Activated CD8-positive, alpha-beta memory T cell treated with anti-CD3 and anti-CD28 coated beads, Interleukin-2, amount 50 U/mL, for 4 hours (primary cell): ENCODE data around the gene DHCR7.
A peak's percentile ranks its signal among the peaks of the same experiment; 100 is the strongest.

ENCODE experiments used
- DNase-seq: peaks from one replicate; pipeline ENCODE4 v3.0.0-alpha.2; 2020

The DHCR7 gene

DNA sequence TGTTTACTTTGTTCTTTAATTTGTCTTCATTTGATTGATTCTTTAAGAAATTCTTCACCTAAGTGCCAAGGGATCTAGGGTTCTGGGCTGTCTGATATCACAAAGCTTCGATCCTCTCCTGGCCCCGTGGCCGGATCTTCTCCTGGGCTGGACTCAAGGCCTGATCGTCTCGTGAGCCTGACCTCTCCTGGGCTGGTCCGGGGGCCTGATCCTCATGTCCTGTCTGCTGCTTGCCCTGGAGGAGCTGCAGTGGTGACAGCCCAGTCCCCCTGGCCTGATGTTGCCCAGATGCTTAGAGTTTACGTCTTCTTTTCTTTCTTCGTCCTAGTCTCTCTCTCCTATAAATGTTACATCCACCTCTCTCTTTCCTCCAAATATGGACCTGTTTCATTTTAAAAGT lies 8.1 kb upstream of the DHCR7 start:
- no peak for DNase-seq

- peak; percentile 41 for DNase-seq
Observed at GRCh38 chr11:71454470-71455113, 6.4 kb upstream of the DHCR7 start.

- no peak for DNase-seq
Observed at GRCh38 chr11:71453918-71454304, 5.7 kb upstream of the DHCR7 start.

DNA sequence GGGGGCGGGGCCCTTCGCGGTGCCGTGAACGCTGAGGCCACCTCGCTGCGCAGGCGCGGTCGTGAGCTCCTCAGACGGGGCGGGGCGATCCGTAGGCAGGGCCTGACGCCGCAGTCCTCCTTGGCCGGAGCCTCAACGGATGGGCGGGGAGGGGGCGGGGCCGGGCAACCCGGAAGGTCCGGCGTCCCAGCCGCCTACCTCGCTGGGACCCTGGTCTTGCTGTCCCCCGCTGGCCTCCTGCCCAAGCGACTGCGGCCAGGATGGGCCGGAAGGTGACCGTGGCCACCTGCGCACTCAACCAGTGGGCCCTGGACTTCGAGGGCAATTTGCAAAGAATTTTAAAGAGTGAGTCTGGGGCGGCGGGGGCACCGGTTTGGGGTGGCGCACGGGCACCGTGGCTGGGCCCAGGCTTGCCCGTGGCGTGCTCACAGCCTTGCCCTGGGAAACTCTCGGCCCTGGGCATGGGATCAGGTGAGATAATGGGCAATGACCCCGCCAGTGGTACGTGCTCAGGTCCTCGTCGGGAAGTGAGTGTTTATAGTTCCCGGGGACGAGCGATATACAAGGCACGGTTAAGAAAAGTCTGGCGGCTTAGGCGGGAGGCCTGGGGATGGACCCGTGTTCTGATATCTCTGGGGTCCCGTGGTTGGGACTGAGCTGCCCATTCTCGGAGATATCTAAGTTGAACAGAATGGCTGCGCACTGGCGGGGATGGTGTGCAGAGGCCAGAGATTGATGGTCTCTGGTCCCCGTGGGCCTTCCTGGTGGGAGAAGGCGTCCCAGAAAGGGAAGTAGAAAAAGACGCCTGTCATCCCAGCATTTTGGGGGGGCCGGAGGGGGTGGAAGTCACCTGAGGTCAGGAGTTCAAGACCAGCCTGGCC lies 5.1 kb upstream of the DHCR7 start, which contains the start of gene NADSYN1:
Gene NADSYN1, plus strand, starts transcription at position 167 of the 881 bp plus-strand sequence. Its CDS starts 94 bp downstream, at position 261.
- peak; percentile 93 for DNase-seq

DNA sequence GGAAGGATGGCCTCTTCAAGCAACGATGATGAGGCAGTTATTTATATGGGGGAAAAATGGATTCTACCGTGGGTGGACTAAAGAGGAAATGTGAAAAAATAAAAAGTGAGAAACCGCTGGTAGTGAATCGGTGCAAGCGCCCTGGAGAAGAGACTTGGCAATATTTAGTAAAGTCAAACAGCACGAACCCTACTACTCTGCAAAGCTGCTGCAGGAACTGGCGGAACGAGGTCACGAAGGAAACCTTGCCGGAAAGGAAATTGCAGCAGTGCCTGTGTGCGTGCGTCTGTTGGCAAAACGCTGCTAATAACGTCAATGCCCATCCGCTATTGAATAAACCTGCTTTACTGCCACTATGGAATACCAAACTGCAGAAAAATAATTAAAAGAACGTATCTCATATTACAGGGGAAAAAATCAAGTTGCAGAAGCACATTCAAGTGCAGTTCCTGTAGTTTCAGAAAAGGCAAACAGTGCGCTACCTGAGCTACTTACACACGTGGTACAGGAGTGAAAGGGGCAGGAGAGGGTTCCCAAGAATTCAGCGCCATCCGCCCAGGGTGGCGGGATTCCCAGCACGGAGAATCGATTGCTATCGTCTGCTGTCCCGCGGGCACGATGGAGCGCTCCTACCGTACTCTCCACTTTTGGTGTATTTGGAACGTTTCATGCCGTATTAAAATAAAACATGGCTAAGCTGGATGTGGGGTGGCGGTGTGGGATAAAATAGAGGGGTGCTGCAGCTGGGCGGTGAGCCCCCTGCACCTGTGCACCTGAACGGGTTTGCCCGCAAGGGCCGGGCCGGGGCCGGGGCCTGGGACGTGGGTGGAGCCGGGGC lies 4.2 kb upstream of the DHCR7 start:
- DNase-seq: peak; percentile 46

GRCh38 chr11:71451596-71452198 lies 3.5 kb upstream of the DHCR7 start:
- no peak for DNase-seq

DNA sequence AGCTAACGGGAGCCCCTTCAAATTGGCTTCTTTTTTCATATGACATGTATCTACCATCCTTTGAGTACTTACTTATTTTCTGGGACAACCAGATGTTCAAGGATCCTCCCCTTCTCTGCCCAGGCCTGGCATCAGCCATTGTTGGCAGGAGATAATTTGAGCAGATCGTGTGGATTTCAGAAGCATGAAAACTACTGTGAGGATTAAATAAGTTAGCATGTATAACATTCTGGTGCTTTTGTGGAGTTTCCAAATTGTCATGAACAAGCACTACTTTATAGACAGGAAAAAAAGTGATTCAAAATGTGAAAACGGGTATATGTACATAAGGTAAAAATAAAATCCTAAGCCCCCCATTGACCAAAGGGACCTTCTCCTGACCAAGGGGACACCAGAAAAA lies 2.7 kb upstream of the DHCR7 start:
- DNase-seq: no peak

DNA sequence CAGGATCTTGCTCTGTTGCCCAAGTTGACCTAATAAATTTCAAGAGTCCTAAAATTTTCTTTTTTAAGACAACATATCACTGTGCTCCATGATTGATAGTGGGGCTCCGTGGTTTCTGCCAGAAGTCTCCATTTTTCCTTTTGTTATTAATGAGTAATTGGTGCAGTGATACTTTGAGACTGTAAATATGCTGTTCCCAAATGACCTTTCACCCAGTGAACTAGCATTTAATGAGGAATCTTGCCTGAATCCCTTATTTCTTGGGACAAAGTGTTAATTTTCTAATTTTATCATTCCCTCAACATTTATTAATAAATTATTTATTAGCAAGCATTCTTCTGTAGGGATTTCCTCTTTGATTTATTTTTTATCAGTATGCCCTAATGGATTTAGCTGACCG lies 2.3 kb upstream of the DHCR7 start:
- no peak for DNase-seq

DNA sequence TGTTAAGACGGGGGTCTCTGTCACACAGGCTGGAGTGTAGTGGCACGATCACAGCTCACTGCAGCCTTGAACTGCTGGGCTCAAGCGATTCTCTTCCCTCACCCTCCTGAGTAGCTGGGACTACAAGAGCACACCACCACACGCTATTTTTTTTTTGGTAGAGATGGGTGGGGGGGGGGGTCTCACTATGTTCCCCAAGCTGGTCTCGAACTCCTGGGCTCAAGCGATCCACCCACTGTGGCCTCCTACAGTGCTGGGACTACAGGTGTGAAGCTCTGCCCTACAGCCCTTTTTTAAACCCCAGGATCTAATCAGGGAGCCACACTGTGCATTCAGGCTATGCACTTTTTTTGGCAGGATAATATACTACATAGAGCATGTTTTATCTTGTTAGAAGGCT lies 1.4 kb upstream of the DHCR7 start:
- DNase-seq: no peak

DNA sequence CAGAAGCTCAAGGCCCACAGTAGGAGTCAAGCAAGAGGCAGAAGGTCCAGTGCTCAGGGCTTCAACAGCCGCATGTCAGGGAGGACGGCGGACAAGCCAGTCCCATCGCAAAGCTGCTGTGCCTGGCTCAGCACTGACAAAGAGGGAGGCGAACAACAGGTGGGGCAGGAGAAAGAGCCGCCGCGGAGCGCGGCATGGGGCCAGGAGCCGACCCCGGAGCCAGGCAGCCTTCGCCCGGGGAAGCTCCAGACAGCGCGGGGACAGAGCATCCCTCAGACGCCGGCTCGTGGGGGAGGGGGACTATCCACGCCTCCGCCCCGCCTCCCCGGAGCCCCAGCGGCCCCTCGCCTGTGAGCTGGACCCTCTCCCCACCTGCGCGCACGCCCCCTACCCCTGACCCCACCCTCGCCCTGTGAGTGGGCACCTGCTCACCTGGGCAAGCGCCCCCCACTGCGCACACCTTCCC lies 369 bp downstream of the DHCR7 start:
- peak; percentile 53 for DNase-seq

- DNase-seq: no peak
Observed at GRCh38 chr11:71446942-71447688, 1.1 kb downstream of the DHCR7 start.

DNA sequence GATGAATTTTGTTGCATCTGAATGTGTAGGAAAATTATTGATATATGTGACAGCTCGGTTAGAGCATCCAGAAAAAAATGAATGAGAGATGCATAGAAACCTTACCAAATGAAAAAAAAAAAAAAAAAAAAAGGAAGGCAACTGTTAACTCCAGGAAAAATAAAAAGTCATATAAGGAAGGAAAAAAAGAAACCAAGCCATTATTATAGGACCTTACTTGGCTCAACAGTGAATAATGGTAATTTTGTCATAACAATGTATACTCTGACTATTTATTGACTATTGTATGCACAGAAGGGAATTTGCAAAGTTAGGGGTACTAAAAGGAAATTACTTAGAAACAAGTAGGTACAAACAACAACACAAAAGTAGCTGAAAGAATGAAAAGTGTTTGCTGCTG lies 2.0 kb downstream of the DHCR7 start:
- DNase-seq: no peak

GRCh38 chr11:71444811-71445210 lies 3.4 kb downstream of the DHCR7 start:
- DNase-seq: no peak

GRCh38 chr11:71443736-71444445 lies 4.3 kb downstream of the DHCR7 start:
- no peak for DNase-seq

DNA sequence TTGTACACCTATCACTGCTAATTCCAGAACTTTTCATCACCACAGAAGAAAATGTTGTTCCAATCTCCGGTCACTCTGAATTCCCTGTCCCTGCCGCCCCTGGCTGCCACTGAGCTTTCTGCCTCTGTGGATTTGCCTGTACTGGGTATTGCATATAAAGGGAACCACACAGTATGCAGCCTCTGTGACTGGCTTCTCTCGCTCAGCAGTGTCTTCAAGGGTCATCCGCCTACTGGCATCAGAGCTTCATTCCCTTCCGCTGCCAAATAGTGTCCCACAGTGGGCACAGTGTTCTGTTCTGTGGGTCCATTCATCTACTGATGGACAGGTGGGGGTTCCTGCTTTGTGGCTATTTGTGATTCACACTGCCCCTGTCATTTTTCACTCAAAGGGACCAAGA lies 5.3 kb downstream of the DHCR7 start:
- no peak for DNase-seq

GRCh38 chr11:71442123-71442522 lies 6.1 kb downstream of the DHCR7 start:
- DNase-seq: no peak

- DNase-seq: no peak
Observed at GRCh38 chr11:71441251-71441650, 6.9 kb downstream of the DHCR7 start.

DNA sequence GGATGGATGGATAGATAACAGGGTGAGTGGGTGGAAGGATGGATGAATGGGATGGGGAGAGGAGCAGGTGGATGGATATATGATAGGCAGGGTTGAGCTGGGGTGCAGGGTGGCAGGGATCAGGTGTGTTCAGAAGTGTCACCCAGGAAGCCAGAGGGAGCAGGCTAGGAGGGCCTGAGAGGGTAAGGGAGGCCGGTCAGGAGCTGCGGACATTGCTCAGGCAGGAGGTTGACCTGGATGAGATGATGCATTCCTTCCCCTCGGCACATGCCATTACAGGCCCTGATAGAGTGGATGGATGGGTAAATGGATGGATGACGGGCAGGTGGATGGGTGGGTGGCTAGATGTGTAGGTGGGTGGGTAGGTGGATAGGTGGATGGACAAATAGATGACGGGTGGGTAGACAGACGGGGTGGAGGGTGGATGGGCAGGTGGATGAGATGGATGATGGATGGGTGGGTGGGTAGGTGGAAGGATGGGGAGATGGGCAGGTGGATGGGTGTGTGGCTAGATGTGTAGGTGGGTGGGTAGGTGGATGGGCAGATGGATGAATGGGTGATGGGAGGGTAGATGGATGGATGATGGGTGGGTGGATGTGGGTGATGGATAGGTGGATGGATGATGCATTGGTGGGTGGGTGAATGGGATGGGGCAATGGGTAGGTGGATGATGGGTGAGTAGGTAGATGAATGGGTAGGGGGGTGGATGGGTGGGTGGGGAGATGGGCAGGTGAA lies 8.0 kb downstream of the DHCR7 start:
- no peak for DNase-seq

DNA sequence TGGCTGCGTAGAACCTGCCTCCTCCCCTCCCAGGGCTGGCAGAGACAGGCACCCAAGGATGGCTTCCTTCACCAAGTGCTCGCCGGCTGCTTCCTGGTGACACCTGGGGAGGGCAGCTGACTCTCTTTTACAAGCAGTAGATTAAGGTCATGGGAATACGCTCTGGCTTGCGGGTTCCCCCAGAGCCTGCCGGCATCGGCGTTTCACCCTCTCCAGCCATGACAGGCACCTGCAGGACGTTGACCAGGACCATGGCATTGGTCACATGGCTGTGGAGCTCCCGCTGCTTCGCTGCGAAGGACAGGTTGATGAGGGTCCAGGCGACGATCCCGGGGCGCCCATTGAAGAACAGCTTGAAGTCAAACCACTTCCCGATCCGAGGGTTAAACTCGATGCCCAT lies 9.5 kb downstream of the DHCR7 start:
- DNase-seq: no peak

DNA sequence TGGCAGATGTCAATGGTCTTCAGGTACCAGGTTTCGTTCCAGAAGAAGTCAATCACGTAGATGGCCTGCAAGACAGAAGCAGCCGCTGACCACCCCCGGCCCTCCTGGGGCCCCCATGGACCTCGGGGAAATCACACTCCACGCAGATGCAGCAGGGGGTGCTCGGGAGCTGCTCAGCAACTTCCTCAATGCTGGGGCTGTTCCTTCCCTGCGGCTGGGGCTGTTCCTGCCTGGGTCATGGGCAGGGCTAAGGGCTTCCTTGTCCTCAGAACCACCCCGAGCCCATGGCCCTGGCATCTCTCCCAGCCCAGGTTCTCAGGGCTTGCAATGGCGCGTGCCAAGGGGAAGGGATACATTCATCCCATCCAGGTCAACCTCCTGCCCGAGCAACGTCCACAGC lies 10.3 kb downstream of the DHCR7 start:
- no peak for DNase-seq

DNA sequence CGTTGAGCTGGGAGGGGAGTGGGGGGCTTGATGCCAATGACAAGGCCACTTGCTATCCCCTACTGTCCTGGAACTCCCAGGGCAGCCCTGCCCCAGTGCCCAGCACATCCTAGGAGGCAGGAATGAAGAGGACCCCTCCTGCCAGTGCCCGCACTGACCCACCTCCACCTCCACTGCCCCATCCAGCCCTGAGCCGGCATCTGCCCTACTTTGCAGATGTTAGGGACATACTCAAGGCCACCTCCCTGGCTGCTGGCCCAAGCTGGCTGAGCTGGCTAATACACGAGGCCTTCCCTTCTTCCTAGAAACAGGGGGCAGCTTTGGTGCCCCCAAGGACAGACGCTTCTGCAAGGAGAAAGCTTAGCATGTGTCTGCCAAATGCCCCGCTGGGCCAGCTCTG lies 10.8 kb downstream of the DHCR7 start:
- DNase-seq: no peak
